HG02571 (cell line): ENCODE measurements around the gene NFIC.

Experiments
- ATAC-seq: cut with Tn5 transposase; IDR thresholded peaks from one replicate; pipeline ENCODE4 v1.9.1; 2021; ENCODE audit warnings: mild to moderate bottlenecking, moderate library complexity; ENCODE audit not compliant: unreplicated experiment

NFIC gene

DNA sequence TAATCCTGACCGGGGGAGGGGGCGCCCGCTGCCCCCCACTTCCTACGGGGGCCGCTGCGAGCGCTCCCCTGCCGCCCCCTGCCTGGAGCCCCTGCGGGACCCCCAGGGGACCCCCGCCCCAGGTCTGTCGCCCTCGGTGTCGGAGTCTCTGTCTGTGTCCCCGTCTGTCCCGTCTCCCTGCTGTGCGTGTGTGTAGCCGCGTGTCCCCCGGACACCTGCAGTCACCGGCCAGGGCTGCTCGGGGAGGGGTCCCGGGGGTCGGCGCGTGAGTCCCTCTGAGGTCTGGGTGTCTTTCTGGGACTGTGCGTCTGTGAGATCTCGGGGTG, 7.7 kb upstream of the NFIC start:
- no peak for ATAC-seq

DNA sequence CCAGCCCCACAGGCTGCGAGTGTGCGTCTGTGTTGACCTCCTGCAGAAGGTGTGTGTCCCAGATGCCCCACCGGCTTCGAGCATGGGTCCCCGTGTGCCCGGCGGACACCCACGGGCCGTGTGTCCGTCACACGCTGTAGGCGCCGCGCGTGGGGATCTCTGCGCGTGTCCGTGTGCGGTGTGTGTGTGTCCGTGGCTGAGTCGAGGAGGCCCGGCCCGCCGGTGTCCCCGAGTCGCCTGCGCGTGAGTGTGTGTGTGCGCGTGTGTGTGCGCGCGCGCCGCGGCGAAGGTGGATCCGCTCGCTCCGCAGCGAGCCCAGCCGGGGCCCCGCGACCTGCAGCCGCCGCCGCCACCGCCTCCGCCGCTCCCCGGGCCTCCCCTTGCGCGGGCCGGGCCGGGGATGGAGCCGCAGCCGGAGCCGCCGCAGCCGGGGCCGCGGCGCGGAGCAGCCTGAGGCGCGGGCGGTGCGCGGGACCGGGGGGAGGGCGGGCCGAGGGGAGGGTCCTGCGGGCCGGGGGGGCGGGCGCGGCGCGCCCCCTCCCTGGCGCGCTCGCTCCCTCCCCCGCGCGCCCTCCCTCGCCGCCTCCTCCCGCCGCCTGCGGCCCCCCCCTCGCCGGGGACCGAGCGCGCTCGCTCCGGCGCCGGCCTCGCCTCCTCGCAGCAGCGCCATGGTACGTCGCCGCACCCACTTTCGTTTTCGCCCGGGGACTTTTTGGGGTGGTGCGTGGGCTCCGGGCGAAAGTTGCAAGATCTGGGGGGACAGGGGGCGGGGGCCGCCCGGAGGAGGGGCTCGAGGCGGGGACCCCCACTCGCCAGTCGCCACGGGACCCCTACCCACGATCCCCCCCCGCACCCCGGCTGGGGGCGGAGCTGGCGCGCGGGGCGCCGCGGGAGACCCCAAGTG, 7.1 kb upstream of the NFIC start:
- peak; percentile 49 for ATAC-seq

DNA sequence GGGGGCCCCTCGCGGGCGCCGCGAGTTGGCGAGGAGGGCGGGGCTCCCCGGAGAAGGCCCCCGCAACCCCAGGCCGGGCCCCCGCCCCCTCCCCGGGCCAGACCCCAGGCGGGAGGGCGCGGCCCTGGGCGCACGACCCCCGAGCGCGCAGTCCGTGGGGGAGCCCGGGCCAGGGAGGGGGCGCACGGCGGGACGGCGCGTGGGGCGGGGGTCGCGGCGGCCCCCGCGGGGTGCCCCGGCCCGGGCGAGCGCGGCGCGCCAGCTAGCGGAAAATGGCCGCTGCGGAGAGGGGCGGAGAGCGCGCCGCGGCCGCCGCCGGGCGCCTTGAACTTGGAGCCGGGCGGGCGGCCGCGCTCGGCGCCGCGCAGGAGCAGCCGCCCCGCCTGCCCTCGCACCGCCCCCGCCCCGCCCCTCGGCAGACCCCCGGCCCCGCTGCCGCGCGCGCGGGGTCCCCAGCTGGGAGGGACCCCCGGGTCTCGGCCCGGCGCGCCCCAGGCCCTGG, 6.4 kb upstream of the NFIC start:
- ATAC-seq: peak; percentile 20

DNA sequence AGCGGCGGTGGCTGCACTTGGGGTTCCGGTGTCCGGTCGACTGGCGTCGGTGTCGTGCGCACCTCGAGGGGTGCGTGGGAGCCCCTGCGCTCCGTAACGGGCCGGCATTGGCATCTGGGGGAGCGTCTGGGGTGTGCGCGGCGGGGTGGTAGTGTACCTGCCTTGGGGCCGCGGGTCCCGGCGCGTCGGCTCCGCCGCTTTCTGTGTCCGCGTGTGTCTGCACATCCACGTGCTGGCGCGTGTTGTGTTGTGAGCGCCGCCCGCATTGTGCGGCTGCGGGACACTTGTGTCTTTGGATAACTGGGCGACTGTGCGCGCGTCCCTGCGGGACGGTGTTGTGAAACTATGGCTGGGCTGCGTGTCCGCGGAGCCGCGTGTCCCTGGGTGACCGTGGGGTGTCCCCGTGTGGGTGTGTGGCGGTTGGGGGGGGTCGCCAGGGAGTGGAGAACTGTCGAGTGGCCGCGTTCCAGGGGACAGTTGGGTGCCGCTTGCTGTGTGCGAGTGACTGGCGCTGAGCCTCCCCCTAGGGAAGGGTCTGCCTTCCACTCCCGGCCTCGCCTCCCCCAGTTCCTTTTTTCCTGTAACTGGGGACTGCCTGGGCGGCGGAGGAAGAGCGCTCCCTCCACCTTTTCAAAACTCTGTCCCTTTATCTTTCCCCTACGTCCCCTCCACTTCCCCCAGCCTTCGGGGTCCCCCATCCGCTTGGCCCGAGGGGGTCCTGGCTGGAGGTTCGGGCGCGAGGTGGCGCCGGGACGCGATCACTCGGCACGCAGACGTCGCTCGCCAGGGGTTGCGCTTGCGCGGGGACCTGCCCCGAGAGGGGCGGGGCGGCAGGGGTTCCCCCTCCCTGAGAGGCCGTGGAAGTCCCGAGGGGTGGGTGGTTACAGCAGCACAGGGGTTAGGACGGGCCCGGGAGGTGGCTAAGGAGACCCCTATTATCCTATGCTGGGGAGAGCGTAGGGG, 5.7 kb upstream of the NFIC start:
- ATAC-seq: peak; percentile 19

DNA sequence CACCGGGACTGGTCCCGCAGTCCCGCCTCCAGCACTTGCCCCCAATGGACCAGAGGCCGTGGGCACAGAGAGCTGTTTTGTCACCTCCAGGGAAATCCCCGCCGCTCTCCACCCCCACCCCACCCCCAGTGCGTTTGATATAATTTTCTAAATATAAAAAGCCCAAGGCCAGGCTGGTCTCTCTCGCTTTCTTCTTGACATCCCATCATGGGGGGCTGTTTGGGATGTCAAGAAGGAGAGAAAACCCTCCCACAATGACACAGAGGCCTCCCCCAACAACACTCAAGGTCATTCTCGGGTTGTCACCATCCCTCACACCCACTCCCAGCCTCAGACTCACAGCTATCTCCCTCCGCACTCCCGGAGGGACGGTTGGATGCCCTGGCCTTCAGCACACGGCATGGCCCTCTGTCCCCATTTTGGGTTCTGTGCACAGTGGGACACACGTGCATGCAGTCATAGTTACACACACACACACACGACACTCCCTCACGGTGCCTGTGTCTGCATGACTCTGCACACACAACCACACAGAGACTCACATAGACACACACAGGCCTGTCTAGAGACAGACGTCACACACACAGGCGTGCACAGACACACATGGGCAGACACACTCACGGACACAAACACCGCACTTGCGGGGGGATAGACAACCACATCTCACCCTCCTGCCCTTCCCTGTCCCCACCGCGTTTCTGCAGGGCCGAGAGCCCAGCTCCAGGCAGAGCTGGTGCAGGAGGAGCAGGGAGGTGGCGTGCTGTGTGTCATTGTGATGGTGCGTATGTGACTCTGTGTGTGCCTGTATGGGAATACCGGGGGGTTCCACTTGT, 4.8 kb upstream of the NFIC start:
- no peak for ATAC-seq

DNA sequence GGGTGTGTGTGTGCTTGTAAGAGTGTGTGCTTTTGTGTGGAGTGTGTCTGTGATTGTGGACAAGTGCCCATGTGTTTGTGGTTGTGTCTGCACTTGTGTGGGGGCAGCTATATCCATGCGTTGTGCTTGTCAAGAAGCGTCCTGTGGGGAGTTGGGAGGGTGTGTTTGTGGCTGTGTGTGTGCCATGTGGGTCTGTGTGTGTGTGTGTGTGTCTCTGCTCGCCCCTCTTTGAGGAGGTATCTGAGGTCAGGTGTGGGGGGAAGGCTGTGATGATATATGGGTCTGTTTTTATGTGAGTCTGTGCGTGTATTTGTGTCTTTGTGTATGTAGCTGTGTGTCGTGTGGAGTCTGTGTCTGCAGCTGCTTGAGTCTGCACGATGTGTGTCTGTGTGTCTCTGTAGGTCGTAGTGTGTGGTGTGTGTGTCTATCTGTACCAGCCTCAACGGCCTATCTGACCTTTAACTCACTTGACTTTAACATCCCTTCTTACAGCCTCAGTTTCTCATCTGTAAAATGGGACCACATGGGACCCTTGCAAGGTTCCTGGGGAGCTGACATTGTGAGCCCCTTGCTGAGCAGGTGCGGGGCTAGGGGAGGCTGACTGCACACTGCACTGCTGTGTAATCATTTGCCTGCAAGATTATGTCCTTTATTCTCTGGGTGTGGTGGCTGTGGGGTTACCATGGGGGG, 4.0 kb upstream of the NFIC start:
- ATAC-seq: no peak

DNA sequence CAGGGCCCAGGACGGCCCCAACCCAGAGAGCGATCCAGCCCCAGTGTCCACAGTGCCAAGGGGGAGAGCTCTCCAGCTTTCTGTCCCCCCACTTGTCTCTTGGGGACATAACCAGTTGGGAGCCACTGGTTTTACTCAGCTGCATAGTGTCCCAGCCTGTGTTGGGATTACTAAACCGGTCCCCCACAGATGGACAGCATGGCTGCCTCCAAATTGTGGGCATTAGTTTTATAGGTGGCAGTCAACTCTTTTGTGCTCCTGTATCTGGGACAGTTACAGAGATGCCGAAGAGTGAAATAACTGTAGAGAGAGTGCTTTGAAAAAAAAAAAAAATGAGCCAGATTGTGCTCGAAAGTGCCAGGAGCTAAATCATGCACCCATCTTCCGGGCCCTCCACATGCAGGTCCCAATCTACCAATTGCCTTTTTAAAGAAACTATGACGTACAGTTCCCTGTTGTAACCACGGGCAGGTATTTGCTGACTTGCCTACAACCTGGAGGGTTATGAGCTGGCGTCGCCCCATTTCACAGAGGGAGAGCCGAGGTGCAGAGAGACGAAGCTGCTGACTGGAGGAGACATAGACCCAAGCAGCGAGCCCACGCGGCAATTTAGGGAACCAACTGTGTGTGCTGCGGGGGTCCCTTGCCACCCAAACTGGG, 2.4 kb upstream of the NFIC start:
- no peak for ATAC-seq

DNA sequence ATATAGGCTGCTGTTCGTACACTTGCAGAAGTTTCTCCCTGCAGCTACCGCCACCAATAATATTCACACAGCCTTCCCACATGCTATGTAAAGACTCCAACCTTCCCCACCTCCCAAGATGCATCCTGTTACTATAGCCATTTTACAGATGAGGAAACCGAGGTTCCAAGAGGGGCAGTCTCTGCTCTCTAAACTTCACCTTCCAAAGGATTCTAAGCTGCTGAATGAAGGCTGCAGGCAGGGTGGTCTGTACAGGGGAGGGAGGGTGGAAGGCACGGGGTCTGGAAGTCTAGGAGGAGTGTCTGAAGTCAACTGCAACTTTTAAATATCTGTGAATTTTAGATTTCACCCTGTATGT, 1.9 kb upstream of the NFIC start:
- ATAC-seq: no peak

DNA sequence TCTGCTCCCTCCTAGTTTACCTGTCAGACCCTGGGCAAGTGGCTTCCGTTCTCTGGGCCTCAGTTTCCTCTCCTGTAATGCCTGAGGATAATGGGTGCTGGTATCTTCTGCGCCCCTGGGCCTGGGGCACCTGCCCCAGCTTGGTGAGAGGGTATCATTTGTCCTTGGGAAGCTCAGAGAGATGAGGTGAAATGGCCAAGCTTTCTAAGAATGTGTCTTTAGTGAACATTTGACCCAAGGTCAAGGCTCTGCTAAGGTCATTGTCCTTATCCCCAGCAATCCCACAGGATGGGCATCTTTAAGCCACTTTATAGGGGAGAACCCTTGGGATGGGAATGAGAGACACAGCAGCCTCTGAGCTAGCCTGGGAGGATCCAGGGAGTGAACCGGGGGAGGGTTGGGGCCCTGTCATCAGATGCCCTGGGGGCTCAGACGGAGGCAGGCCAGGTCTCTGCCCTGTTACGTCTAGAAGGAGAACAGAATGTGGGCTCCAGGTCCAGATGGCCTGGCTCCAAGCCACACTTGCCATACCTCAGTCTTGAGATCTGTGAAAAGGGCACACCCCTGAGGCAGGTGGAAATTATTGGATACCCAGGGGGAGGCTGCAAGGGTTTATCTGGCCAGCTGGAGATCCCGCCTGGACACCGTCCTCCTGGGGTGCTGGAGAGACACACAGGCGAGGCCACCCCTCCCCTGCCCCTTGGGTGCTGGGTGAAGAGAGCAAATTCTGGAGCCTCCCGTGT, 1.1 kb upstream of the NFIC start:
- ATAC-seq: no peak

DNA sequence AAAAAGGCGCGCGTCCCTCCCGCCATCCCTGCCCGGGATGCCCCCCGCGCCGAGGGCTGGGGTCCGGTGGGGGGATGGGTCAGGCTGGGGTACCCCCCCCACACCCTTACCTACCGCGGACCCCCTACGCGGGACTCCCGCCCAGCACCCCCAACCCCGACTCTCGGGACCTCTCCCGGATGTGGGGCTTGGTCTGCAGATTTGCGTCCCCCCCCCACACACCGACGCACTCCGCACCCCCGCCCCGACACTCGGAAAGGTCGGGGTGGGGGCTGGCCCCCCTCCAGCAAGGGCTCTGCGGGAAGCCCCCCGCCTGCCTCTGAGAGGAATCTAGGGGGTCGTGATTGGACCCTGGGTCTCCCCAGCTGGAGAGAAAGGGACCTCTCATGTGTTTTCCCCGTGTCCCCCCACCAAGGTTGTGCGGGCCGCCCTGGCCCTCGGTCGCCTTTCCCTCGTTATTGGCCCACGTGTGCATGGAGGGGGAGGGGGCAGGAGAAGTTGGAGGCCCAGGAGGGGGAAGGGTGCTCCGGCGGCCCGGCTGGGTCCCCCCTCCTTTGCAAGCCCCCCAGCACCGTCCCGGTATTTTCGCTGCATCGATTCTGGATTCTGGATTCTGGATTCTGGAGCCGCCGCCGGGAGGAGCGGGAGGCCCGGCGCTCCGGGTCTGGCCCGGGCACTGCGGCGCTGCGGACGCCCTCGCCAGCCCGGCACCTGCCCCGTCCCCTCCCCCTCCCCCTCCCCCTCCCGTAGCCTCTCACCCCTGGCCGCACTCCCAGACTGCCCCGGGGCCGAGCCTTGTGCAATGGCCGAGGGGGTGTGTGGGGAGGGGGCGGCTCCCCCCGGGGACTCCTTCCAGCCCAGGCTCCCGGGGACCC, 607 bp downstream of the NFIC start:
- ATAC-seq: no peak

DNA sequence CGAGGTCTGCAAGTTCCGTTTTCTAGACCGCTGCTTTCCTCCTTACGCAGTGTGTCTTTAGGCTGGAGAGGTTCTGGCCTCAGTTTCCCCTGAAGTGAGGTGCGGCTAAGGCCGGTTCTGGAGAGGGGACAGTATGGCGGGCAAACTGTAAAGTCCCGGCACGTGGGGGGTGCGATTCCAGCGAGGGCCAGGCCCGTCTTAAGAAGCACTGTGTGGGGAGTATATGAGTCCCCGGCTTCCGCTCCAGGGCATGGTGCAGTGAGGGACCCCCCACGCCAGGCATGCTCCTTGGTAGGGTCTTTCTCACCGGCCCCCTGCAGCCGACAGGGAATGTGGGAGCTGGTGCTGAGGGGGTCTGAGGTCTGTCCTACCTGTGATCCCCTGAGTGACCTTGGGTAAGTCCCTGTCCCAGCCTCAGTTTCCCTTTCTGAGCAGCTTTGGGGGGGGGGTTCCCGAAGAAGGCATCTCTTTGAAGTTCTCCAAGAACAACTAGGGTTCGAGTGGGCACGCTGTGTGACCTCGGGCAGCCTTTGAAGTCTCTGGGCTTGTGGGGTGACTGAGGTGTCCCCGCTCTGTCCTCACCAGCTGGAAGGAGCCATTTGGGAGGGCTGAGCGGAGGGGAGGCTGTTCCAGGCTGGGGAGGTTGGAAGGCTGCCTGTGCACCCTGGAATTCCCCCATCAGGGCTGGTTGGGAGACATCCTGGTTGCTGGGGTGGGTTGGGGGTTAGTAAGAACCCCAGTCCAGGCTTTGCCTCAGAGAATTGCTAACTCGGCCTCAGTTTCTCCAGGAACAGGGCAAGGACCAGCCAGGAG, 1.5 kb downstream of the NFIC start:
- ATAC-seq: no peak

DNA sequence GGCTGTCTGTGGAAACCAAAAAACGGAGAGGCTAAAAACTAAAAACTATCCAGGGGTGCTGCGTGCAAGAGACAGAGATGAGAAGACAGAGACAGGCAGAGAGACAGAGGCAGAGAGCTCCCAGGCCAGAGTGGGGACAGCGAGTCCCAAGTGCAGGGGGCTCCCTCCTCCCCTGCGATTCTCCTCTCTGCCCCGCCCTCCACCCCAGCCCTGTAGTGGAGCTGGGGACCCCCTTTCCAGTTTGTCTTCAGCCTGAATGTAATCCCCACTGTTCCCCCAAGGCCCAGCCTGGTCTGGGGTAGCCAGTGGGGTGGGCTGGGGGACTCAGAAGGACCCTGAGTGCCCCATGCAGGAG, 2.0 kb downstream of the NFIC start:
- ATAC-seq: no peak

DNA sequence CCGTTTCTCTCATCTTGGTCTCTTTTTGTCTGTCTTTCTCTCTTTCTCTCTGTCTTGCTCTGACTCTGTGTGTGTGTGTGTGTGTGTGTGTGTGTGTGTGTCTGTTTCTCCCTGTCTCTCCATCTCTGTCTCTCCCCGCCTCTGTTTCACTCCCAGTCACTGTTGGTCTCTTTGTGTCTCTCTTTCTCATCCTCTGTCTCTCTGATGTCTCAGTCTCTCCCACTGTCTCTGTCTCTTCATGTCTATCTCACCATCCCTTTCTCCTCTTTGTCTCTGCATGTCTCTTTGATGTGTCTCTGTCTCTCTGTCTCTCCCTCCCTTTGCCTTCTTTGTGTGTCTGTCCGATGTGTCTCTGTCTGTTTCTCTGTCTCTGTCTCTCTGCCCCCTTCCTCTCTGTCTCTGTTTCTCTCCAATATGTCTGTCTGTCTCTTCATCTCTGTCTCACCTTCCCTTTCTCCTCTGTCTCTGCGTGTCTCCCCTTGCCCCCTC, 2.5 kb downstream of the NFIC start:
- no peak for ATAC-seq

DNA sequence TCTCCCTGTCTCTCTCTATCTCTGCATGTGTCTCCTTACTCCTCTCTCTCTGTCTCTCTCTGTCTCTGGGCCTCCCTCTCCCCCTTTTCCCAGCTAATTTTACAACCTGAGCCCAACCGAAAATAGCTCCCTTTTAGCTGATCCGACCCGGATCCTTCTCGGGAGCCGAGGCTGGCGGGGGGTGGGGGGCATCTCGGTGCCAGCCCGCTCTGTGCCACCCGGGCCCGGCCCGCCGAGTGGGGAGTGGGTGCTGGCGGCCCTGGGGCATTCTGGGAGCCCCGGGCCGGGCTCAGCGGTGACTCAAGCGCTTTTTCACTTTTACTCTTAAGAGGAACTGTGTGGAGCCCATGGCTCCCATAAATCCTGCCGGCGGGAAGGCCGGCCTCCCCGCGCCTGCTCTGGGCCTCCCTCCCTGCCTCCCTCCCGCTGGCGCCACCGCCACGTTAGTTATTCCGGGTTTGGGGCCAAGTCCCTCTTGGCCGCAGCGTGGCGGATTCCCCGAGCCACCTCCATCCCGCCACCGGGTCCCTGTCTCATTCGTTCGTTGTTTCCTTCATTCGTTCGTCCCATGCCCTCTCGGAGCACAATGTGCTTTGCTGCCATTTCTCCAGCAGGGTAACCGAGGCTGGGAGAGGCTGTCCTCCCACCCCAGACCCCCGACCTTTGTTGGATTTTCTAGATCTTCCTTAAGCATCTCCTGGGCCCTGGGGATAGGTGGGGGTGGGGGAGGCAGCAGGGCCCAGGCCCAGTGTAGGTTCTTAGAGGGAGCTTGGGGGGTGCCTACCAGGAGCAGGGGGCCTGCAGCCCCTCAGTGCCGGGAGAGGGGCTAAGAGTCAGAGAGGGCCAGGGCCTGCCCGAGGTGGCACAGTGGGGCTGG, 3.2 kb downstream of the NFIC start:
- ATAC-seq: no peak

DNA sequence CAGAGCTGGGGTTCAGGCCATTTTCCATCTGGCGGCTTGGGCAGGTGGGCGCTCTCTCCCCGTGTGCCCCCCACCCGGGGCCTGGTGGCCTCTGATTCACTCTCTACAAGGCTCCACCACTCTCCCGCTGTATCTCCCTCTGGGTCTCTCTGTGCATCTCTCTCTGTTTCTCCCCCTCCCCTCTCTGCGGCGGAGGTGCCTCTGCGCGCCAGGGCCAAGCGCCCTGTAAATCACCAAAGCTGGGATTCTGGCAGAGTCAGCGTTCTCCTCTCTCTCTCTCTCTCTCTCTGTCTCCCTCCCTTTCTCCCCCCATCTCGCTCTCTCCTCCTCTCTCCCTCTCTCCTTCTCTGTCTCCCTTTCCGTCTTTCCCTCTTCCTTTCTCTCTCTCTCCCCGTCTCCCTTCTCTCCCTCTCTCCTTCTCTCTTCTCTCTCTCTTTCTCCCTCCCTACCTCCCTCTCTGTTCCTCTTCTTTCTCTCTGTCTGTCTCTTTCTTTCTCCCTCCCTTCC, 3.9 kb downstream of the NFIC start:
- ATAC-seq: no peak
